Measurements from ENCODE around the gene MECP2. TPM values are rescaled to one million over a fixed set of nuclear protein-coding genes. Genes with fewer than 3 reads are reported as not detected.

MECP2 gene
- polyA plus RNA-seq, 1 donor (not counting 4 experiments of a cell fraction or from before 2014, with no cell fraction given), result 9.9 TPM

- Histone ChIP-seq H3K79me2 (ENCODE audit: control insufficient read depth, insufficient read depth, low read length) (no peaks in the 10 kb centered on the region), H3K27ac (ENCODE audit: control insufficient read depth, insufficient read depth, low read length) (no peak overlapping the region), H3K9me3 (ENCODE audit: control insufficient read depth, low read depth, low read length) (no peaks in the 10 kb centered on the region), H3K27me3 (ENCODE audit: control insufficient read depth, extremely low read depth, insufficient read depth, low read length) (no peaks in the 10 kb centered on the region), H2AFZ (ENCODE audit: control insufficient read depth, low read length) (no peak overlapping the region), H3K36me3 (ENCODE audit: control insufficient read depth in 2 of 2, extremely low read depth in 1 of 2, insufficient read depth in 2 of 2, low read length in 2 of 2) (no peaks in the 10 kb centered on the region), H3K4me3 (ENCODE audit: control insufficient read depth in 2 of 3, extremely low read depth in 1 of 3, insufficient read depth in 2 of 3, low read depth in 1 of 3, low read length in 3 of 3) (no peak overlapping the region), H4K20me1 (ENCODE audit: control insufficient read depth, extremely low read depth, insufficient read depth, low read length) (no peaks in the 10 kb centered on the region), H3K9ac (ENCODE audit: control insufficient read depth, extremely low read depth, insufficient read depth, low read length) (no peak overlapping the region), H3K4me1 (ENCODE audit: control insufficient read depth, extremely low read depth, insufficient read depth, low read length) (no peaks in the 10 kb centered on the region), H3K4me2 (ENCODE audit: control insufficient read depth, extremely low read depth, insufficient read depth, low read depth, low read length) (no peak overlapping the region), H3K9me1 (ENCODE audit: control insufficient read depth, extremely low read depth, insufficient read depth, low read length) (no peaks in the 10 kb centered on the region)
- FAIRE-seq (no peak), DNase-seq (ENCODE audit: low read depth, low spot score) (no peak)
- dilution Hi-C loops (cut with MboI; ENCODE audit: extremely low pct_ligation_motif_present, low sequenced_read_pairs), result no loop called here
- TF ChIP-seq CTCF (optimal IDR thresholded peaks at IDR 0.05 in 1 of 3, IDR thresholded peaks at IDR 0.05 in 1 of 3, conservative IDR thresholded peaks at IDR 0.05 in 1 of 3; ENCODE audit: extremely low read depth in 1 of 3, insufficient read depth in 2 of 3, low read length in 3 of 3) (no peak), EZH2 (IDR thresholded peaks at IDR 0.05; ENCODE audit: low read length) (no peak)
These were observed 103.5 kb downstream of the MECP2 start for GRCh38 chrX:153993978-153994377.

GRCh38 chrX:153993079-153993478 is 104.4 kb downstream of the MECP2 start:
- no peak overlapping the region for H3K4me3 ChIP-seq (ENCODE audit: control insufficient read depth in 2 of 3, extremely low read depth in 1 of 3, insufficient read depth in 2 of 3, low read depth in 1 of 3, low read length in 3 of 3)
- no peak overlapping the region for H2AFZ ChIP-seq (ENCODE audit: control insufficient read depth, low read length)
- TF ChIP-seq CTCF (optimal IDR thresholded peaks at IDR 0.05 in 1 of 3, IDR thresholded peaks at IDR 0.05 in 1 of 3, conservative IDR thresholded peaks at IDR 0.05 in 1 of 3; ENCODE audit: extremely low read depth in 1 of 3, insufficient read depth in 2 of 3, low read length in 3 of 3), result no peak
- TF ChIP-seq EZH2 (IDR thresholded peaks at IDR 0.05; ENCODE audit: low read length), result no peak
- no peaks in the 10 kb centered on the region for H3K36me3 ChIP-seq (ENCODE audit: control insufficient read depth in 2 of 2, extremely low read depth in 1 of 2, insufficient read depth in 2 of 2, low read length in 2 of 2)
- dilution Hi-C loops (cut with MboI; ENCODE audit: extremely low pct_ligation_motif_present, low sequenced_read_pairs), result no loop called here
- H4K20me1 ChIP-seq (ENCODE audit: control insufficient read depth, extremely low read depth, insufficient read depth, low read length), result no peaks in the 10 kb centered on the region
- H3K27ac ChIP-seq (ENCODE audit: control insufficient read depth, insufficient read depth, low read length), result no peak overlapping the region
- DNase-seq (ENCODE audit: low read depth, low spot score), result no peak
- no peak overlapping the region for H3K4me2 ChIP-seq (ENCODE audit: control insufficient read depth, extremely low read depth, insufficient read depth, low read depth, low read length)
- H3K9me3 ChIP-seq (ENCODE audit: control insufficient read depth, low read depth, low read length), result no peaks in the 10 kb centered on the region
- no peak for FAIRE-seq
- no peaks in the 10 kb centered on the region for H3K27me3 ChIP-seq (ENCODE audit: control insufficient read depth, extremely low read depth, insufficient read depth, low read length)
- H3K79me2 ChIP-seq (ENCODE audit: control insufficient read depth, insufficient read depth, low read length), result no peaks in the 10 kb centered on the region
- no peak overlapping the region for H3K9ac ChIP-seq (ENCODE audit: control insufficient read depth, extremely low read depth, insufficient read depth, low read length)
- H3K9me1 ChIP-seq (ENCODE audit: control insufficient read depth, extremely low read depth, insufficient read depth, low read length), result no peaks in the 10 kb centered on the region
- no peaks in the 10 kb centered on the region for H3K4me1 ChIP-seq (ENCODE audit: control insufficient read depth, extremely low read depth, insufficient read depth, low read length)

All from keratinocyte (primary cell).